ENCODE results near the gene NKX1-2.

The NKX1-2 gene

DNA sequence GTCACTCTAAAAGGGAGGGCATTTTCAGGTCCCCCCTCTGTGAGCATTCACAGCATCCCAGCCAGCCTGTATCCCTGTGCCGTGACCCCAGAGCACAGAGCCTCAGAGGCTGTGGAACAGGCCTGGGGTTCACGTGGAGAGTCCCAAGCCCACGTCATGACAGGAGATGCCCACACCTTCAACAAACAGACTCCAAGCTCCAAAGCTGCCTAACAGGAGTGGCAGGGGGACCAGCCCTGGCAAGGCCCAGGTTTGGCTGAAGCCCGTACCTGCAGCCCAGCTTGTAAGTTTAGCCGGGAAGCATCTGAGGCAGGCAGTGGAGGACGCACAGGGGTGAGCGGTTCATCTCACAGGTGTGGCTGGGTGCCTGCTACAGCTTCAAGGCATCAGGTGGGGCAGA is 45.3 kb upstream of the NKX1-2 start:
- no peak overlapping the region for H3K4me3 ChIP-seq (ENCODE audit: low read depth, low read length)
- CTCF ChIA-PET = no interaction called here
- DNase-seq (ENCODE audit: low read depth, low spot score) = no peak
- TF ChIP-seq, protein P1, sequence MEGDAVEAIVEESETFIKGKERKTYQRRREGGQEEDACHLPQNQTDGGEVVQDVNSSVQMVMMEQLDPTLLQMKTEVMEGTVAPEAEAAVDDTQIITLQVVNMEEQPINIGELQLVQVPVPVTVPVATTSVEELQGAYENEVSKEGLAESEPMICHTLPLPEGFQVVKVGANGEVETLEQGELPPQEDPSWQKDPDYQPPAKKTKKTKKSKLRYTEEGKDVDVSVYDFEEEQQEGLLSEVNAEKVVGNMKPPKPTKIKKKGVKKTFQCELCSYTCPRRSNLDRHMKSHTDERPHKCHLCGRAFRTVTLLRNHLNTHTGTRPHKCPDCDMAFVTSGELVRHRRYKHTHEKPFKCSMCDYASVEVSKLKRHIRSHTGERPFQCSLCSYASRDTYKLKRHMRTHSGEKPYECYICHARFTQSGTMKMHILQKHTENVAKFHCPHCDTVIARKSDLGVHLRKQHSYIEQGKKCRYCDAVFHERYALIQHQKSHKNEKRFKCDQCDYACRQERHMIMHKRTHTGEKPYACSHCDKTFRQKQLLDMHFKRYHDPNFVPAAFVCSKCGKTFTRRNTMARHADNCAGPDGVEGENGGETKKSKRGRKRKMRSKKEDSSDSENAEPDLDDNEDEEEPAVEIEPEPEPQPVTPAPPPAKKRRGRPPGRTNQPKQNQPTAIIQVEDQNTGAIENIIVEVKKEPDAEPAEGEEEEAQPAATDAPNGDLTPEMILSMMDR (IDR thresholded peaks at IDR 0.05; ENCODE audit: insufficient read depth, low read length, missing control alignments) = no peak
- POLR2A ChIA-PET = no interaction called here

DNA sequence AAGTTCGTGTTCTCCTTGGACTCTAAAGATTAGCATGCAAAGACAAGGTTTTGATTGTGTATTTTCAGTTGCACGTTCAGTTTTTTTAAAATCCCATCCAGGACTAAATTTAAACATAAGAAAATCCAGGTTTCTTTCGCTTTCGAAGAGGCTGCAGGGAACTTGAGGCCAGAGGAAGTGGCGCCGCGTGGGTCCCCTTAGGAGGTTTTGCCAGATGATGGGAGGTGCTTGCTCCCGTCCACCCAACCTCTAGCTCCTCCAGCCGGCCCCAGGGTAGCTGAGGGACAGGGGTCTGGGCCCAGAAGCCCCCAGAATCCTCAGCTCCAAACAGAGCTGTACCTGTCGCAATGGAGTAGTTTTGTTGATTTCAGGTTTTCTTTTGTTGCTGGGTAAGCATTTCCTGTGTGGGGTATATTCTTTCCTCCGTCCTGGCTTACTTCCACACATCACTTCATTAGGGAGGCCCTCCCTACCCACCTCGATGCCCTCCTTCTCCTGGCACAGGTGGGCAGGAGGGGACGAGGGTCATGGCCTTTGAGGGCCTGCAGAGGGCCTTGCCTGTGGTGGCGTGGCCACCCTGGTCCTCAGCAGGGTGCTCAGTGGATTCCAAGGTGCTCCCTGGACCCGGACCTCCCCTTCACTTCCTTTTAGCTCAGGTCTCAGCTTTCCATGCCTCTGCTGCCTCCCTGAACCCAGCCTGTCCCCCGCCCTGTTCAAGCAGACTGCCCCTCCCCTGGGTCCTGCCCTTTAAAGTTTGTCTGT is 44.4 kb upstream of the NKX1-2 start:
- H3K4me3 ChIP-seq (ENCODE audit: low read depth, low read length) = no peak overlapping the region
- ChIA-PET CTCF (no interaction called here), POLR2A (no interaction called here)
- DNase-seq (ENCODE audit: low read depth, low spot score) = no peak
- TF ChIP-seq, protein P1 (IDR thresholded peaks at IDR 0.05; ENCODE audit: insufficient read depth, low read length, missing control alignments) = no peak

DNA sequence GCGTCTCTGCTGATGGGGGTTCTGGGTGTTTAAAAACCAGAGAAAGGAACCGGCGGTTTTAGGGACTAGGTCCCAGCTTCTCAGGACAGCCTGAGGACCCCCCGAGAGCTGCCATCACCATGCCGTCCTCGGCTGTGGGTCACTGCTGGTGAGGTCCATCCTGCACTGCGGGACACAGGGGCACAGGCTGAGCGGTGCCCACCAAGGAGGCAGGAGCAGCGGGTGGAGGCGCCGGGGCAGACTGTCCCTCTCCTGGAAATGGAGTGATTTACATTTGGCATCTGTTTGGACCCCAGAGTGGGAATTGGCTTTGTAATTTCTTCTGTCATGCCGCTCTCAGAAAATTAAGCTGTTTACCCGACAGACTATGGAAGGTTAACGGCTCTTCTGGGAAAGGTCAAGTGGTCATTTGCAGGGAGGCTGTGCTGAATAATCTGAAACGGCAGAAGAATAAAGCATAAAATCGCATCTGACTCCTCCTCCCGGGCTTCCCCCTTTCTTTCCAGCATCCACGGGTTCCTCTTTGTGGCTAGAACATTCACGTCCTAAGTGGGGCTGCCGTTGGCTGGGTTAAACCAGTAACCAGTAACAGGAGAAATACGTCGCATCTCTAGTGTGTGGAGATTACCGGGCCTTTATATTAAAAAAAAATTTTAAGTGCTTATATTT is 43.5 kb upstream of the NKX1-2 start:
- H3K4me3 ChIP-seq (ENCODE audit: low read depth, low read length) = no peak overlapping the region
- POLR2A ChIA-PET = no interaction called here
- CTCF ChIA-PET = no interaction called here
- TF ChIP-seq, protein P1 (IDR thresholded peaks at IDR 0.05; ENCODE audit: insufficient read depth, low read length, missing control alignments) = no peak
- no peak for DNase-seq (ENCODE audit: low read depth, low spot score)

DNA sequence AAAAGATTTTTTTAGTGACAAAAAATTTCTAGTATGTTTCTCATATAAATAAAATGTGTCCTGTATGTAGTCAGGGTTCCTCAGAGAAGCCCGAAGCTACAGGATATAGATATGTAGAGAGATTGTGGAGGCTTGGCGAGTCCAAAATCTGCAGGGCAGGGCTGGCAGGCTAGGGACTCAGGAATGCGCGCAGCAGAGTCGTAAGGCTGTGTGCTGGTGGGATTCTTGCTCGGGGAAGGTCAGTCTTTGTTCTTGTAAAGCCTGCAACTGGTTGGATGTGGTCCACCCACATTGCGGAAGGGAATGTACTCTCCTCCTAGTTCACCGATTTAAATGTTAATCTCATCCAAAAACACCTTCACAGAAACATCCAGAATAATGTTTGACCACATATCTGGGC is 42.4 kb upstream of the NKX1-2 start:
- TF ChIP-seq, protein P1 (IDR thresholded peaks at IDR 0.05; ENCODE audit: insufficient read depth, low read length, missing control alignments) = no peak
- ChIA-PET POLR2A (no interaction called here), CTCF (no interaction called here)
- no peak for DNase-seq (ENCODE audit: low read depth, low spot score)
- no peak overlapping the region for H3K4me3 ChIP-seq (ENCODE audit: low read depth, low read length)

DNA sequence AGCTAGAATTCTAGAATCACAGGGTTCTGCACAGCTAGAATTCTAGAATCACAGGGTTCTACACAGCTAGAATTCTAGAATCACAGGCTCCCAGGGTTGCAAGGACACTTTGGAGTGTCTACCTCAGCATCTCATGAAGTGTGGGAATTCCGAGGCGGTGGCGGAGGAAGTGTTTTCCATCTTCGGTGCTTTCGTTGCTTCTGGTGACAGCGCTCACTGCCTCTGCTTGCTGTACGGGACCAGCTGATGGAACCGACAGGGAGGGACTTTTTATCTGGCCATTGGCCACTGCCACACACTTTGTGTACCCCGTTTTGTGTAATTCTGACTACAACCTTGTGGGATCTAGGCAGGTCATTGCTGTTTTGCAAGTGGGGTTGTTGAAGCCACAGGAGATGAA is 41.3 kb upstream of the NKX1-2 start:
- ChIA-PET CTCF (interaction anchor here (0.8 kb wide), 1 partner anchor 16 kb away, joined by 3 read pairs; no protein-coding TSS in a partner anchor), POLR2A (no interaction called here)
- TF ChIP-seq, protein P1 (IDR thresholded peaks at IDR 0.05; ENCODE audit: insufficient read depth, low read length, missing control alignments) = no peak
- no peak for DNase-seq (ENCODE audit: low read depth, low spot score)
- no peak overlapping the region for H3K4me3 ChIP-seq (ENCODE audit: low read depth, low read length)

DNA sequence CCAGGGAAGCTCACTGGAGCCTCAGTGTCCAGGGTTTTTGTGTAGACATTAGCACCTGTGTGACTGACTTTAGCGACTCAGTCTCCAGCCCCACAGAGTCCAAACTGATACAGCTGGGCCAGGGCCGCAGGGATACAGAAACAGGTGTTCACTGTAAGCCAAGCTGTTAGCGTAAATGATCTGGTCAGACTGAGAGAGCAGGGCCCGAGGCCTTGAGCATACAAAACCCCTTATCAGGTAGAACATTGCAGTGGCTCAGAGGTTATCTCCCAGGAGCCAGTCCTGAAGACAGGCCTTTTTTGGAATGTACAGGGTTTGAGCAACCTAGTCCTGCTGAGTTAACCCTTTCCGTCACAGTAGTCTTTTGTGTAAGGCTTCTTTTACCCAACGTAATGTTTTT is 36.8 kb upstream of the NKX1-2 start:
- TF ChIP-seq, protein P1 (IDR thresholded peaks at IDR 0.05; ENCODE audit: insufficient read depth, low read length, missing control alignments) = no peak
- H3K4me3 ChIP-seq (ENCODE audit: low read depth, low read length) = no peak overlapping the region
- no peak for DNase-seq (ENCODE audit: low read depth, low spot score)
- ChIA-PET CTCF (no interaction called here), POLR2A (no interaction called here)
